GM12891 (cell line): ENCODE measurements around the gene PRSS58.

Experiments
- PAX5 ChIP-seq: IDR thresholded peaks from 2 replicates; pipeline ENCODE4 v1.6.1; 2011; ENCODE audit warnings: low read length, moderate library complexity, mild to moderate bottlenecking; ENCODE audit not compliant: insufficient read depth, severe bottlenecking
- POLR2A ChIP-seq: IDR thresholded peaks from 2 replicates; pipeline ENCODE4 v1.6.1; 2011; ENCODE audit warnings: low read depth, low read length, control low read depth
- POLR2AphosphoS5 ChIP-seq: IDR thresholded peaks from 2 replicates; pipeline ENCODE4 v1.6.1; 2011; ENCODE audit warnings: low read depth, low read length, control low read depth
- SPI1 ChIP-seq: IDR thresholded peaks from 2 replicates; pipeline ENCODE4 v1.6.1; 2011; ENCODE audit warnings: low read depth, low read length, control low read depth
- TAF1 ChIP-seq: IDR thresholded peaks from 2 replicates; pipeline ENCODE4 v1.6.1; 2011; ENCODE audit warnings: low read depth, low read length, control low read depth

DNA sequence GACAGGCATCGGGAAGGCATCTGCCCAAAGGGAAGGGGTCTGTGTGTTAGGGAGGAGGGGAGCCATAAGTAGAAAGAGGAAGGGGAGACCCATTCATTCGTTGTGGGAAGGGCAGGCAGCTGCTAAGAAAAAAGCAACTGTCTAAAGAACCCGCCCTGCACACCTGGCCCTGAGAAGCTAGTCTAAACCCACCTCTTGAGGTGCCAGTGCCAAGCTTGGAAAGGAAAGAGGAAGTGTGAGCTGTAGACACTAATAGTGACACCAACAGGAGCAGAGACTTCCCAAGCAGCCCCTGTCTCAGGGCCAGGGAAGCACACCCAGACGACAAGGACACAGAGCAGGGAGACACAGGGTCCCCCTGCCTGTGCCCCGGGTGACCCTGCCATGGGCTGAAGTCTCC is 40.8 kb upstream of the PRSS58 start:
- no peak for TF ChIP-seq POLR2A
- no peak for TF ChIP-seq TAF1
- peak; percentile 59 for TF ChIP-seq SPI1
- no peak for TF ChIP-seq POLR2AphosphoS5
- TF ChIP-seq PAX5 = no peak
